NB4 (cell line): ENCODE results near the gene MAST1.

Experiments
- POLR2A ChIP-seq: IDR thresholded peaks from 2 replicates; pipeline ENCODE4 v1.6.1; 2011; ENCODE audit warnings: mild to moderate bottlenecking; ENCODE audit not compliant: insufficient read length; ENCODE audit errors: extremely low read depth
- TF ChIP-seq, protein P1 (sequence below): IDR thresholded peaks from one replicate; pipeline ENCODE4 v1.5.1; 2012; ENCODE audit warnings: low read depth, low read length
- TF ChIP-seq, protein P2 (sequence below): IDR thresholded peaks from 2 replicates; pipeline ENCODE4 v1.6.1; 2011; ENCODE audit warnings: low read depth, low read length

DNA sequence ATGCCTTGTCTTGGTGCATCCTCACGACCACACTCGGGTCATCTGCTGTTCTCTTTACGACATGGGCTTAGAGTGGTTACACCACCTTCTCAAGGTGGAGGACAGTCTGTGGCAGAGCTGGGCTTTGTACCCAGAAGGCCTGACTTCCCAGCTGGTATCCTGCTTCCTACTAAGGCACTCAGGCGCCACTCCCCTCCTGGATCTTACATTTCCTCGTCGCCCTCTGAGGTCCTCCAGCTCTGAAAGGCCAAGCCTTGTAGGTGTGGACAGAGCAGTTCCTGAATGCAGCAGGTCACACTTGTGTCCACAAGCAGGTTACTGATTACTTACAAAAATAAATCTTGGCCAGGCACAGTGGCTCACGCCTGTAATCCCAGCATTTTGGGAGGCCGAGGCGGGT lies 68.9 kb downstream of the MAST1 start:
- TF ChIP-seq, protein P1, sequence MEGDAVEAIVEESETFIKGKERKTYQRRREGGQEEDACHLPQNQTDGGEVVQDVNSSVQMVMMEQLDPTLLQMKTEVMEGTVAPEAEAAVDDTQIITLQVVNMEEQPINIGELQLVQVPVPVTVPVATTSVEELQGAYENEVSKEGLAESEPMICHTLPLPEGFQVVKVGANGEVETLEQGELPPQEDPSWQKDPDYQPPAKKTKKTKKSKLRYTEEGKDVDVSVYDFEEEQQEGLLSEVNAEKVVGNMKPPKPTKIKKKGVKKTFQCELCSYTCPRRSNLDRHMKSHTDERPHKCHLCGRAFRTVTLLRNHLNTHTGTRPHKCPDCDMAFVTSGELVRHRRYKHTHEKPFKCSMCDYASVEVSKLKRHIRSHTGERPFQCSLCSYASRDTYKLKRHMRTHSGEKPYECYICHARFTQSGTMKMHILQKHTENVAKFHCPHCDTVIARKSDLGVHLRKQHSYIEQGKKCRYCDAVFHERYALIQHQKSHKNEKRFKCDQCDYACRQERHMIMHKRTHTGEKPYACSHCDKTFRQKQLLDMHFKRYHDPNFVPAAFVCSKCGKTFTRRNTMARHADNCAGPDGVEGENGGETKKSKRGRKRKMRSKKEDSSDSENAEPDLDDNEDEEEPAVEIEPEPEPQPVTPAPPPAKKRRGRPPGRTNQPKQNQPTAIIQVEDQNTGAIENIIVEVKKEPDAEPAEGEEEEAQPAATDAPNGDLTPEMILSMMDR, result no peak
- no peak for TF ChIP-seq POLR2A
- TF ChIP-seq, protein P2, sequence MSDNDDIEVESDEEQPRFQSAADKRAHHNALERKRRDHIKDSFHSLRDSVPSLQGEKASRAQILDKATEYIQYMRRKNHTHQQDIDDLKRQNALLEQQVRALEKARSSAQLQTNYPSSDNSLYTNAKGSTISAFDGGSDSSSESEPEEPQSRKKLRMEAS, result no peak
